Right cardiac atrium (tissue), 5 donors: Measurements from ENCODE around the gene PPIL4. TPM values are rescaled to one million over a fixed set of nuclear protein-coding genes. Genes with fewer than 3 reads are reported as not detected.
"Not testable (repeated sequence)": the region's sequence is repeated elsewhere in the genome, so short reads cannot be mapped to it uniquely, and the experiment has no call there.

ENCODE experiments used
- ATAC-seq, 2 donors: fragments of 200-7000 bp; cut with Tn5 transposase; one replicate each; pipeline versions ENCODE4 v1.8.0 to v1.9.1; 2020; ENCODE audit warnings: moderate library complexity in 2 of 2, mild to moderate bottlenecking in 1 of 2
- DNase-seq, 3 donors: peaks; one replicate each; pipeline ENCODE4 v3.0.0-alpha.2; 2020
- H3K27ac ChIP-seq: one replicate; pipeline ENCODE4 v1.5.1; 2013; ENCODE audit warnings: mild to moderate bottlenecking, low read length, control low read depth, moderate library complexity
- H3K27me3 ChIP-seq: one replicate; pipeline ENCODE4 v1.6.1; 2013; ENCODE audit not compliant: control insufficient read depth, insufficient read depth
- H3K4me1 ChIP-seq: one replicate; pipeline ENCODE4 v1.6.1; 2013; ENCODE audit warnings: low read length; ENCODE audit not compliant: control insufficient read depth, insufficient read depth
- H3K4me3 ChIP-seq: one replicate; pipeline ENCODE4 v1.5.1; 2013; ENCODE audit warnings: low read length, control low read depth
- H3K9me3 ChIP-seq: one replicate; pipeline ENCODE4 v1.6.1; 2013; ENCODE audit warnings: low read length; ENCODE audit not compliant: control insufficient read depth
- WGBS: extraction: QIAGEN DNeasy Blood & Tissue Kit; methylation state at CpG from one replicate; pipeline ENCODE4 v1.1.7; 2013; 5-methylcytosine and 5-hydroxymethylcytosine counted together
- intact Hi-C, 4 donors: fragments of 100-400 bp; cut with DNase I; formaldehyde crosslinking; loops; one replicate each; pipeline versions ENCODE4 v1.11.0 to v1.14.0; 2022 to 2023
- polyA plus RNA-seq: library from polyadenylated mRNA; stranded (reverse); fragments of 200-250 nt; gene quantifications from one replicate; pipeline ENCODE4 v1.2.3, GENCODE V29; 2013
- total RNA-seq, 4 donors: library from RNA; stranded (reverse); fragmentation: NEBNext Ultra II Directional; extraction: Animal tissue kit (Norgen Biotek cat#: 25700); gene quantifications; one replicate each; pipeline ENCODE4 v1.2.1, GENCODE V29; 2021
- donor health status: healthy with polysubstance abuse.
- donor health status: DM: no; HTN: yes; CAD: no.
- donor health status: DM: no; HTN: no; CAD: no.
- donor health status: DM: no; HTN: yes; CAD: no; lungs with severe emphysema.
- donor health status: DM: yes; HTN: yes; CAD: no.

The PPIL4 gene
- total and polyA plus RNA-seq, 5 donors = 19.8 to 23.6 (median 20.6) TPM

GRCh38 chr6:149499066-149499465, 46.8 kb downstream of the PPIL4 start:
- ATAC-seq (peak in 1 of 2 donors; percentile 38), DNase-seq (no peak)
- Histone ChIP-seq H3K4me3 (no peak overlapping the region), H3K27ac (no peak overlapping the region), H3K9me3 (no peaks in the 10 kb centered on the region), H3K4me1 (no peaks in the 10 kb centered on the region), H3K27me3 (no peaks in the 10 kb centered on the region)
- WGBS = 59% methylated on average over 3 of the region's 3 CpGs
- intact Hi-C loops = no loop called here

GRCh38 chr6:149497365-149497764, 48.5 kb downstream of the PPIL4 start:
- Histone ChIP-seq H3K27me3 (no peaks in the 10 kb centered on the region), H3K27ac (no peak overlapping the region), H3K9me3 (no peaks in the 10 kb centered on the region), H3K4me1 (no peaks in the 10 kb centered on the region), H3K4me3 (no peak overlapping the region)
- WGBS = 96% methylated on average over 2 of the region's 2 CpGs
- intact Hi-C loops = no loop called here
- DNase-seq = no peak
- no peak for ATAC-seq

DNA sequence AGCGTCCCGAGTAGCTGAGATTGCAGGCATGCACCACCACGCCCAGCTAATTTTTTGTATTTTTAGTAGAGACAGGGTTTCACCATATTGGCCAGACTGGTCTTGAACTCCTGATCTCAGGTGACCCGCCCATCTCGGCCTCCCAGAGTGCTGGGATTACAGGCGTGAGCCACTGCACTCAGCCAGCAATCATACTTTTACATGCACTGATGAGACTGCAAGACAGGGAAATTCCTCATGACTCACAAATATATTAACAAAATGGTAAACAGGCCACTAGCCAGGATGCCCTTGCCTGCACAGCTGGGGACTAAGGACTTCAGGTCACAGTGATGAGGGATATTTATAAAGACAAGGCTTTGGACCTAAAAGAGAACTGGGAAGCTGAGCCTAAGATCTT, 49.2 kb downstream of the PPIL4 start:
- 96% methylated on average over 6 of the region's 6 CpGs for WGBS
- DNase-seq, H3K4me1 ChIP-seq, H3K9me3 ChIP-seq, intact Hi-C loops, H3K27ac ChIP-seq, H3K4me3 ChIP-seq, ATAC-seq, H3K27me3 ChIP-seq: not testable (repeated sequence)

GRCh38 chr6:149495349-149496016, 50.4 kb downstream of the PPIL4 start:
- H3K27ac ChIP-seq, H3K9me3 ChIP-seq, DNase-seq, H3K27me3 ChIP-seq, H3K4me1 ChIP-seq, H3K4me3 ChIP-seq, ATAC-seq, intact Hi-C loops: not testable (repeated sequence)
- WGBS = 79% methylated on average over 11 of the region's 11 CpGs

DNA sequence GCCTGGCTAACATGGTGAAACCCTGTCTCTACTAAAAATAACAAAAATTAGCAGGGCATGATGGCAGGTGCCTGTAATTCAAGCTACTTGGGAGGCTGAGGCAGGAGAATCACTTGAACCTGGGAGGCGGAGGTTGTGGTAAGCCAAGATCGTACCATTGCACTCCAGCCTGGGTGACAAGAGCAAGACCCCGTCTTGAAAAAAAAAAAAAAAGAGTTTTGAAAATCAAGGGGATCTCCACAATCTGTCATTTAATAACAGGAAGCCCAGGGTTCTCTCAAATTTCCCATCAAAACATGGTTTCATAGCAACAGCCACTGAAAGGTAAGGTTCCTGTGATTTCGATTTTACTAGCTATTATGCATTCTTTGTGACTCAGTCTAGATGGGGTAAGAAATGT, 51.0 kb downstream of the PPIL4 start:
- intact Hi-C loops, H3K4me1 ChIP-seq, H3K27ac ChIP-seq, H3K4me3 ChIP-seq, DNase-seq, H3K9me3 ChIP-seq, H3K27me3 ChIP-seq, ATAC-seq: not testable (repeated sequence)
- 89% methylated on average over 4 of the region's 4 CpGs for WGBS

GRCh38 chr6:149493761-149494320, 52.0 kb downstream of the PPIL4 start:
- intact Hi-C loops = no loop called here
- no peak for DNase-seq
- ATAC-seq = no peak
- H3K9me3 ChIP-seq = no peaks in the 10 kb centered on the region
- H3K27ac ChIP-seq = no peak overlapping the region
- no peaks in the 10 kb centered on the region for H3K4me1 ChIP-seq
- 91% methylated on average over 7 of the region's 7 CpGs for WGBS
- no peaks in the 10 kb centered on the region for H3K27me3 ChIP-seq
- no peak overlapping the region for H3K4me3 ChIP-seq

- 93% methylated on average over 4 of the region's 4 CpGs for WGBS
- no peak overlapping the region for H3K4me3 ChIP-seq
- H3K4me1 ChIP-seq = no peaks in the 10 kb centered on the region
- no peak for ATAC-seq
- H3K9me3 ChIP-seq = no peaks in the 10 kb centered on the region
- no peak for DNase-seq
- H3K27ac ChIP-seq = no peak overlapping the region
- intact Hi-C loops = no loop called here
- H3K27me3 ChIP-seq = no peaks in the 10 kb centered on the region
Observed at GRCh38 chr6:149492798-149493343, 53.0 kb downstream of the PPIL4 start.

GRCh38 chr6:149489967-149490366, 55.9 kb downstream of the PPIL4 start:
- WGBS = 94% methylated on average over 4 of the region's 4 CpGs
- Histone ChIP-seq H3K27ac (no peak overlapping the region), H3K4me1 (peaks cover 3% of the 10 kb centered on the region), H3K9me3 (no peaks in the 10 kb centered on the region), H3K4me3 (no peak overlapping the region), H3K27me3 (no peaks in the 10 kb centered on the region)
- no peak for ATAC-seq
- intact Hi-C loops = no loop called here
- DNase-seq = no peak

DNA sequence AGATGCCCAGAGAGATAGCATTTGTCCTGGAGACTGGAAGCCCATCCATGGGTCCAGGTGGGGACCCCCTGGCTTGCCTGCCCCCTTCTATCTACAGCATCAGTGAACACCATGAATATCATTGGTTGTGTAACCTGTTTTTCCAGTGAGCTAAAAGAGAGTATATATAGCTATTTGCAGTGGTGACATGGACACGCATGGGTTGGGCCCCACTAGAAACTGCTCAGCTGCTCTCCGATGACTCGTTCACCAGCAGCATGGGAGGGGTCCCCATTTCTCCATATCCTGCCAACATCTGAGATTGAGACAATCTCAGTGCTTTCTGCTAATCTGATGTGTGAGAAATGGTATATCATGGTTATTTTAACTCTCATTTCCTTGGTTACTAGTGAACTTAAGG, 57.0 kb downstream of the PPIL4 start:
- DNase-seq (no peak), ATAC-seq (no peak)
- H3K4me1 ChIP-seq = peaks cover 3% of the 10 kb centered on the region
- intact Hi-C loops = no loop called here
- no peak overlapping the region for H3K27ac ChIP-seq
- no peaks in the 10 kb centered on the region for H3K9me3 ChIP-seq
- no peak overlapping the region for H3K4me3 ChIP-seq
- whole genome bisulfite sequencing = 49% methylated on average over 3 of the region's 3 CpGs
- H3K27me3 ChIP-seq = no peaks in the 10 kb centered on the region

- 92% methylated on average over 4 of the region's 4 CpGs for WGBS
- Histone ChIP-seq H3K27ac (no peak overlapping the region), H3K4me1 (peaks cover 5% of the 10 kb centered on the region), H3K9me3 (no peaks in the 10 kb centered on the region), H3K27me3 (no peaks in the 10 kb centered on the region), H3K4me3 (no peak overlapping the region)
- DNase-seq (no peak), ATAC-seq (no peak)
- intact Hi-C loops = no loop called here
Observed at GRCh38 chr6:149487316-149487715, 58.5 kb downstream of the PPIL4 start.

DNA sequence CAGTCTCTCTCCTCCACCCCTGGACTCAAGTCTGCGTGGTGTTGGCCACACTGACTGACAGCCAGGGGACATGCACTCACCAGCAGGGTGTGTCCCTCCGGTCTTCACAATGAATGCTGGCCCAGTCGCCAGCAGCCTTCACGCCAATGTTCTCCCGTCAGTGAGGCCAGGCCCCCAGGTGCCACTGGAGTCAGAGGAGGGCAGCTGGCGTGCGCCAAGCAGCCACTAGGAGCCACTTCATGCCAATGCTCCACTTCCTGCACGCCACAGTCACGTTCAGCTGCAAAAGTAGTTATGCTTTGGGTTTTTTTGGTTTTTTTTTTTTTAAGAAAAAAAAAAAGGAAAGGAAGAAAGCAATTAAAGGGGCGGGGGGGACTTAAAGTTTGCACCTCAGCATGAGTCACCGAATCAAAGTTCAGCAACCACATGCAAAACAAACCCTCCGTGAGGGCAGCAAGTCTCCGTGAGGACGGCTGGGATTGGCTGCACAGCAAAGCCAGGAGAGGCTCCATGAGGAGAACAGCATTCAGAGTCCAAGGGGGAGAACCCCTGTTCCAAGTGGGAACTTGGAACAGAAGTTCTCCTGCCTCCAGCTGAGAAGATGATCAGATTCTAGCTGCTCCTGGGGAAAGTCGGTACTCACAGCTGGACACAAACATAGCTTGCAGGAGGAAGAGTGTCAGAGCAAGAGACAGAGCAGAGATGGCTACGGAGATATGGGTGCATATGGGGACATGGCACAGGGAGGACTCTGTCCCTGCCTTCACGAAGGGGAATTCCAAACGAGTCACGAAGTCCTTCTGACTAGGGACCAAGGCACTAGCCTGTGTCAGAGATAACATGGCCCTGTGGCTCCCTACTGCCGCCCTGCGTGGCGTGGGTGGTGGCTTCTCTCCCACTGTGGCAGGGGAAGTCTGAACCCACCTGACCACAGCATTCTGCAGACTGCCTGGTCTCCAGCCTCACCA, 60.8 kb downstream of the PPIL4 start, which contains the start of gene ZC3H12D:
ZC3H12D (minus strand) TSS at position 282 of the 968 bp plus-strand sequence. CDS start 10,471 bp downstream, outside the sequence.
- Histone ChIP-seq H3K4me1 (peaks cover 5% of the 10 kb centered on the region), H3K27me3 (no peaks in the 10 kb centered on the region), H3K9me3 (no peaks in the 10 kb centered on the region), H3K4me3 (no peak within 1 kb of the TSS), H3K27ac (peak within 1 kb of the TSS; percentile 47)
- ATAC-seq = peak; percentile 71 to 80
- intact Hi-C loops = no loop called here
- DNase-seq = peak; percentile 67 to 90 (median 86)
- 43% methylated on average over 22 of the region's 22 CpGs for WGBS
